T-helper 2 cell (primary cell): ENCODE measurements around the gene CBR4.
"Not testable (repeated sequence)": the region's sequence is repeated elsewhere in the genome, so short reads cannot be mapped to it uniquely, and the experiment has no call there.

ENCODE experiments used
- DNase-seq, 5 experiments: peaks; one replicate each; pipeline versions ENCODE4 v3.0.0 to v3.0.0-alpha.2; 2012 to 2022

CBR4 gene

DNA sequence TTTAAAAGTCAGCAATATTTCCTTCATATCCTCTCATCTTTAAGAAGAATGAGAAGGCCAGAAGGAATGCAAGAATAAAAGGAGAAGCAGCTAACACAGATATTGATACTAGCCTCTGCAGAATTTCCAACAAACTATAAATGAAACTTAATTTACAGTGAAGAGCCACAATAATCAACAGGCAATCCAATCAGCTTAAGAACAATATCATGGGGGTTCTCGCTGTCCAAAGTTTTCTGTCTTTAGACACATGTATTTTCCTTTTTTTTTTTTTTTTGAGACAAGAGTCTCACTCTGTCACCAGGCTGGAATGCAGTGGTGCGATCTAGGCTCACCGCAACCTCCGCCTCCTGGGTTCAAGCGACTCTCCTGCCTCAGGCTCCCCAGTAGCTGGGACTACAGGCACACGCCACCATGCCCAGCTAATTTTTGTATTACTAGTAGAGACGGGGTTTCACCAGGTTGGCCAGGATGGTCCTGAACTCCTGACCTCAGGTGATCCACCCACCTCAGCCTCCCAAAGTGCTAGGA, 17.0 kb downstream of the CBR4 start:
- not testable (repeated sequence) for DNase-seq

DNA sequence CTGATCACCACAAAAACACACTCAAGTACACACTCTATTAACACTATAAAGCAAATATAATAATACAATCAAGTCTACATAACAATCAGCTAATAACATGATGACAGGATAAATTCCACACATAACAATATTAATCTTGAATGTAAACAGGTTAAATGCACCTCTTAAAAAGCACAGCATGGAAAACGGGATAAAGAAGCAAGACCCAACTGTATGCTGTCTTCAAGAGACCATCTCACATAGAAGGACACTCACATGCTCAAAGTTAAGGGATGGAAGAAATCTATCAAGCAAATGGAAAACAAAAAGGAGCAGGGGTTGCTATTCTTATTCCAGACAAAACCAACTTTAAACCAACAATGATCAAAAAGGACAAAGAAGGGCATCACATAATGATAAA, 28.1 kb downstream of the CBR4 start:
- DNase-seq, result no peak

DNA sequence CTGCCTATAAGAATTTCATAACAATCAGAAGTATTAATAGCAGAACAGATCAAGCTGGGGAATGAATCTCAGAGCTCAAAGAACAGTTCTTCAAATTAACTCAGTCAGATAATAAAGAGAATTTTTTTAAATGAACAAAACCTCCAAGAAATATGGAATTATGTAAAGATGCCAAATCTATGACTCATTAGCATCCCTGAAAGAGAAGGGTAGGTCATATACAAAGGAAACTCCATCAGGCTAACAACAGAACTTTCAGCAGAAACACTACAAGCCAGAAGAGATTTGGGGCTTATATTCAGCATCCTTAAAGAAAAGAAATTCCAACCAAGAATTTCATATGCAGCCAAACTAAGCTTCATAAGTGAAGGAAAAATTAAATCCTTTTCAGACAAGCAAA, 28.6 kb downstream of the CBR4 start:
- no peak for DNase-seq

GRCh38 chr4:168979338-168979737, 30.7 kb downstream of the CBR4 start:
- no peak for DNase-seq

DNA sequence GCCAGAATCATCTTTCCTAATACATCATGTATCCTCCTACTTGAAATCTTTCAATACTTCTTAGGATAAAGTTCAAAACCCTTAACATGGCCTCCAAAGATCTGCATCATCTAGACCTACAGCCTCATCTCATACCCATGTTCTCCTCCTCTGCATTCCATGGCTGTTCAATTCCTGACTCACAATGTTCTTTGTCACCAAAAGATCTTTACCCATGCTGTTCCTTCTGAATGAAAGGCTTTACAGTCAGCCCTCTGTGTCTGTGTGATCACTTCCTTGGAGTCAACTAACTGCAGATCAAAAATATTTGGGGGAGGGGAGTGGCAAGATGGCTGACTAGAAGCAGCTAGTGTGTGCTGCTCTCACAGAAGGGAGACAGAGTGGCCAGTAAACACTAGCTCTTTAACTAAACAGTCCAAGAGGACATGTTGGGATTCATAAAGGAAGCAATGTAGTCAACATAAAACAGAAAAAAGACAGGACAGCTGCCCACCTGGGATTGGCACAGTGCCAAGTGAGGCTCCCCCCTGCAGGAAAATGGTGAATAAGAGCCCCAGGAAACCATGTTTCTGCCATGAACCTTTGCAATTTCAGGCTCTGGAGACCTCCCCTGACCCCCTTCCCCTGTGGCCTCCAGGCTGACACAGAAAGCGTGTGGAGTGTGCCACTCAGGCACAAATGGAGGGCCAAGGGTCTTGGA, 31.9 kb downstream of the CBR4 start:
- DNase-seq, result no peak

- DNase-seq, result peak in 1 of 5 experiments; percentile 86
Measured at GRCh38 chr4:168972596-168972995, 37.5 kb downstream of the CBR4 start.

DNA sequence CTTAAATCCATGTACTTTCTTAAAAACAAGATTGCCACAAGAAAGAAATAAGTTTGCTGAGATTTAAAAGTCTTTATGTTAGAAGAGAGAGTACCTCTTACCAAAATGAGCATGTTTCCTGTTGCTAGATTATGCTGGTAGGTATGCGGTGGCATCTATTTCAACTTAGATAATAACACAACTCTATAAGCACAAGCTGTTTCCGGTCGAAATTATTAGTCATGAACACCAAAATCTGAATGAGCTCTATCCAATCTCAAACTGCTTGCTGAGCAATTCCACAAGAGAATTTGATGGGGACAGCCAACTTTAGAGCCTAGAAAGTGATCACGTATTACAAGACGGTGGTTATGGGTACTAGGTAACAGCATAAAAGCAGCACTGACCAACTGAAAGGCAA, 49.3 kb downstream of the CBR4 start:
- no peak for DNase-seq

GRCh38 chr4:168955674-168956073, 54.4 kb downstream of the CBR4 start:
- no peak for DNase-seq

DNA sequence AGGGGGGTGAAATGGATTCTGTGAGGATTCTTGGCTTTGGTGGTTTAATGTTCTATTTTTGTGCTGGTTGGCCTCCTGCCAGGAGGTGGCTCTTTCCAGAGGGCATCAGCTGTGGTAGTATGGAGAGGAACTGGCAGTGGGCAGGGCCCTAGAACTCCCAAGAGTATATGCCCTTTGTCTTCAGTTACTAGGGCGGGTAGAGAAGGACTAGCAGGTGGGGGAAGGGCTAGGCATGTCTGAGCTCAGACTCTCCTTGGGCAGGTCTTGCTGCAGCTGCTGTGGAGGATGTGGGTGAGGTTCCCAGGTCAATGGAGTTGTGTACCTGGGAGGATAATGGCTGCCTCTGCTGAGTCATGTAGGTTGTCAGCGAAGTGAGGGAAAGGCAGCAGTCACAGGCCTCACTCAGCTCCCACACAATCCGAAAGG, 57.2 kb downstream of the CBR4 start:
- peak in 1 of 5 experiments; percentile 4 for DNase-seq

DNA sequence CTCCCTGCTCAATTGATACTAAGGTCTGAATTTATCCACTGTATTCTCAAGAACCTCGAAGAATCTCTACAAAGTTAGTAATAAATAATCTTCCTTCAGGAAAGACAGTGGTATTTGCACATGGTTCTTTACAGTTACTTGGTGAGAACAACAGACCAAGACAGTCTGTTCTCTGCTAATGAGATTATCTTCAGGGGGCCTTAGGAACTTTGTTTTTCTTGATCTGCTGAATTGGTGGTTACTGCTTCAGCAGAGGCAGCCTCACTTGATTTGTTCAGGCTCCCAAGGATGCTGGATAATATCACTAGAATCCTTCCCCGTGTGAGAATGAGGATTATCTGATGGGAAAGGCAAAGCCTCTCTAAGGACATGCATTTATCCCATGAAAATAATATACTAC, 64.8 kb downstream of the CBR4 start:
- no peak for DNase-seq

GRCh38 chr4:168942985-168943384, 67.1 kb downstream of the CBR4 start:
- DNase-seq, result peak in 1 of 5 experiments; percentile 9
